ENCODE data around the gene LMF1. TPM values are rescaled to one million over a fixed set of nuclear protein-coding genes. Genes with fewer than 3 reads are reported as not detected.
A peak's percentile ranks its signal among the peaks of the same experiment; 100 is the strongest.

Gene LMF1
- total and polyA plus RNA-seq, 9 of the 15 experiments (the other 6 are each of a cell fraction or from before 2014, with no cell fraction given), result 0.11 to 1.6 (median 0.55) TPM; not detected in 1

DNA sequence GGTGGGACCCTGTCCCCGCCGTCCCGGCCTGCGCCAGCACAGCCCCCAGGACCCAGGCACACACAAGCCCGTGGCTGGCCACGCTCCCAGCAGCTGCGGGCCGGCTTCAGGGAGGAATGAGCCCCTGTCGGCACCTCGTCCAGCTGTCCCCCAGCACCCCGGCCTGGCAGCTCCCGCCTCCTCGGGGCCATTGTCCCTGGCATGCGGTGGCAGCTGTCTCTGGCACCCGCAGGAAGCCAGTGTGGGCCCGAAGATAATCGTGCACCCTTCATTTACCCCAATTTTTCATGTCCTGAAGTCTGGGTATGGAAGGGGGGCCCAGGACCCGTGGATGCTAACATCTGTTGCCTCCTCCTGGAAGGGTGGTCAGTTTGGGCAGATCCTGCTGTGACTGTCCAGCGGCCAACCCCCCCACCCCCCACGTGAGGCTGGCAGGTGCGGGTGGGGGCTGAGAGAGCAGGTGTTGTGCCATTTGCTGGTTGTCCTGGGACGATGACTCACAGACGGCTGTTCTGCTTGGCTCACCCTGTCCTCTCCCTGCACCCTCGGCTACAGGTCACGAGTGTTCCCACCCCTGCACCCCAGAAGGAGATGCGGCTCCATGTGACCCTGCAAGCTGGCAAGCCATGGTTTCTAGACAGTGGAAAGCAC lies 4.0 kb upstream of the LMF1 start:
- no peak for FAIRE-seq
- ChIA-PET CTCF (ENCODE audit: low intra/inter-chr PET ratio) (no interaction called here), POLR2A (no interaction called here)
- intact Hi-C loops (cut with micrococcal nuclease) (no loop called here), in situ Hi-C loops (cut with MboI) (no loop called here)
- no peak overlapping the region; a peak in 1 of 4 replicates for H3K9ac ChIP-seq (ENCODE audit: insufficient read depth in 1 of 2, low read depth in 2 of 2, low read length in 2 of 2)
- peaks cover 4 to 53% of the 10 kb centered on the region in 2 experiments; a peak in 3 of 5 replicates for H3K4me1 ChIP-seq (replicated peaks in 1 of 2; ENCODE audit: control insufficient read depth in 2 of 2, insufficient read depth in 2 of 2, low read length in 2 of 2)
- H3K79me2 ChIP-seq (ENCODE audit: control insufficient read depth, insufficient read depth, low read length), result 0 out of 3 replicates have a peak, but pooled peaks cover 8% of the 10 kb centered on the region
- H2AFZ ChIP-seq (ENCODE audit: low read depth, low read length), result no peak overlapping the region
- H3K27me3 ChIP-seq (ENCODE audit: control insufficient read depth in 2 of 2, insufficient read depth in 2 of 2, low read length in 2 of 2), result peaks cover 43 to 81% of the 10 kb centered on the region in 2 experiments
- ATAC-seq, result no peak
- H3K36me3 ChIP-seq (ENCODE audit: control insufficient read depth, insufficient read depth, low read length), result no peaks in the 10 kb centered on the region
- H3K9me3 ChIP-seq (replicated peaks; ENCODE audit: control insufficient read depth, insufficient read depth, low read depth, low read length), result no peaks in the 10 kb centered on the region; the same call in 1 of the 2 replicates
- 5% methylated on average over 23 of the region's 26 CpGs for WGBS (ENCODE audit: insufficient coverage, low coverage, missing lambda C conversion rate)
- no peak overlapping the region for H3K4me3 ChIP-seq
- no TSS peak for BruUV-seq (replicated peaks)
- no peak for DNase-seq (ENCODE audit: extremely low read depth in 1 of 4, low spot score in 3 of 4)
- no peak overlapping the region for H3K4me2 ChIP-seq (ENCODE audit: insufficient read depth, low read length)
- peaks cover 19% of the 10 kb centered on the region for H4K20me1 ChIP-seq (replicated peaks; ENCODE audit: control insufficient read depth, insufficient read depth, low read length)
- no peak for TF ChIP-seq FOXA1 (IDR thresholded peaks at IDR 0.05; ENCODE audit: borderline replicate concordance)
- TF ChIP-seq, protein P1, sequence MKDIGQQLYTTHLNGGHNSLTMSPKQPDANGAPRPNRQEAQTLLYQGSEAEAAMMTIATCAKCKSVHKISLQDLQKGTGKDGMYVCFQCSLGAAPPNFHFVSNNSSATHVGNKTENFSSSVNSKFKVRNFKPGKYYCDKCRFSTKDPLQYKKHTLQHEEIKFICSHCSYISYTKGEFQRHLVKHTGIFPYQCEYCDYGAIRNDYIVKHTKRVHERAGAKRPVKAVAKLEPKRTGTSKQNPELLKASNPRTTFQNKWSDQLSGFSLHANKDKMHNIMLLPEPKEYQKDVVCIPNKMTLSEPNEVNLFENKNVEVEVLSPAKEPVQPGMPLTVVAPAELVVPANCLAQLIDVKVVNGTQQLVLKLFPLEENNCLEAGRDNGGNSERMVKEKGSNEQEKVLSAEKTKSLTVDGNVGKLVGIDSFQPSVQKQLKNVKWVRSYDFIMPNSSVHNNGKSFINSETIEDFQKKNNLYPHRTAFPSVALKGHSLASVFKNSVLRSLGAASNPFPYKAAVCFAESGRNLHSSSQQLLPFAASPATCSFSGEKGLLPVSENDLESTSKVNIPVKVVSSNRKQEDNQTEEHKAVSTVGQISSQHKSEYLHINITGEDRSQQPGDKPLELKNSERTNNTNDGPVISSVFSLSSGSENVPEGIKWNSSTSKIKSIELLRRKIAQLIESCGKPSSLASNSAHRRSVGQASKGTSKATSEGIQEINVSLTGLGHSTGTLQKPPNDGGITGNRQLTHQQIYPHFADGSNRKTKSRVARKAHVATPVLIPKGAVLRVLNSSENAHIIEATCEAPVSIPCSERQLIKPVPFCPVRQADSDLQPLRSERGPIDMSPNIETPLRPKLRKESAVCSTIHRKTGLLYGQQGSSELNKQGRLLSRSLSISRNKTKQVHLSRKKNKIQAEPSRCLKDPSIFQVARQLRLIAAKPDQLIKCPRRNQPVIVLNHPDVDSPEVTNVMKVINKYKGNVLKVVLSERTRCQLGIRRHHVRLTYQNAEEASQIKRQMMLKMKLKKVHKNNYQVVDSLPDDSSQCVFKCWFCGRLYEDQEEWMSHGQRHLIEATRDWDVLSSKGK (CRISPR knock-in tag; IDR thresholded peaks at IDR 0.05), result no peak
- TF ChIP-seq CBFA2T3 (IDR thresholded peaks at IDR 0.05), result 0 out of 2 replicates have a peak, but pooled peaks have one; percentile 3
- H3K9me1 ChIP-seq (ENCODE audit: control insufficient read depth, insufficient read depth, low read length), result no peaks in the 10 kb centered on the region
- H3K27ac ChIP-seq (ENCODE audit: extremely low read depth, low read depth, low read length), result no peak overlapping the region

Data from K562 (cell line).